HG03521 (cell line): ENCODE data around the gene PPP2R3B.
A peak's percentile ranks its signal among the peaks of the same experiment; 100 is the strongest.
"Not testable (repeated sequence)": the region's sequence is repeated elsewhere in the genome, so short reads cannot be mapped to it uniquely, and the experiment has no call there.

Experiments
- ATAC-seq: cut with Tn5 transposase; IDR thresholded peaks from one replicate; pipeline ENCODE4 v1.9.1; 2021; ENCODE audit warnings: mild to moderate bottlenecking, moderate library complexity; ENCODE audit not compliant: unreplicated experiment

Gene PPP2R3B

GRCh38 chrX:404656-405055 lies 17.9 kb upstream of the PPP2R3B start:
- no peak for ATAC-seq

- no peak for ATAC-seq
Observed at GRCh38 chrX:402857-403256, 16.1 kb upstream of the PPP2R3B start.

- ATAC-seq: no peak
Observed at GRCh38 chrX:400258-400657, 13.6 kb upstream of the PPP2R3B start.

- ATAC-seq: no peak
Observed at GRCh38 chrX:397575-397974, 10.9 kb upstream of the PPP2R3B start.

GRCh38 chrX:394830-395229 lies 8.1 kb upstream of the PPP2R3B start:
- no peak for ATAC-seq

GRCh38 chrX:392575-392846 lies 5.8 kb upstream of the PPP2R3B start:
- no peak for ATAC-seq

- ATAC-seq: no peak
Observed at GRCh38 chrX:391717-392574, 5.2 kb upstream of the PPP2R3B start.

GRCh38 chrX:390459-390858 lies 3.8 kb upstream of the PPP2R3B start:
- ATAC-seq: no peak

- ATAC-seq: no peak
Observed at GRCh38 chrX:389021-389441, 2.3 kb upstream of the PPP2R3B start.

GRCh38 chrX:387729-388128 lies 1.0 kb upstream of the PPP2R3B start:
- no peak for ATAC-seq

GRCh38 chrX:386239-386767 lies 404 bp downstream of the PPP2R3B start:
- ATAC-seq: peak; percentile 25

- not testable (repeated sequence) for ATAC-seq
Observed at GRCh38 chrX:385736-386135, 971 bp downstream of the PPP2R3B start.

GRCh38 chrX:384861-385260 lies 1.8 kb downstream of the PPP2R3B start:
- ATAC-seq: no peak

- ATAC-seq: no peak
Observed at GRCh38 chrX:378443-378842, 8.3 kb downstream of the PPP2R3B start.

GRCh38 chrX:376206-376605 lies 10.5 kb downstream of the PPP2R3B start:
- ATAC-seq: not testable (repeated sequence)

GRCh38 chrX:375181-376036 lies 11.3 kb downstream of the PPP2R3B start:
- ATAC-seq: no peak

- no peak for ATAC-seq
Observed at GRCh38 chrX:374596-374995, 12.1 kb downstream of the PPP2R3B start.

- no peak for ATAC-seq
Observed at GRCh38 chrX:373641-374471, 12.9 kb downstream of the PPP2R3B start.

- ATAC-seq: no peak
Observed at GRCh38 chrX:372856-373640, 13.7 kb downstream of the PPP2R3B start.

- ATAC-seq: no peak
Observed at GRCh38 chrX:371907-372306, 14.8 kb downstream of the PPP2R3B start.
